ENCODE data around the gene RSU1.

- no peak for TF ChIP-seq POLR2A (IDR thresholded peaks at IDR 0.05)
- TF ChIP-seq, protein P1, sequence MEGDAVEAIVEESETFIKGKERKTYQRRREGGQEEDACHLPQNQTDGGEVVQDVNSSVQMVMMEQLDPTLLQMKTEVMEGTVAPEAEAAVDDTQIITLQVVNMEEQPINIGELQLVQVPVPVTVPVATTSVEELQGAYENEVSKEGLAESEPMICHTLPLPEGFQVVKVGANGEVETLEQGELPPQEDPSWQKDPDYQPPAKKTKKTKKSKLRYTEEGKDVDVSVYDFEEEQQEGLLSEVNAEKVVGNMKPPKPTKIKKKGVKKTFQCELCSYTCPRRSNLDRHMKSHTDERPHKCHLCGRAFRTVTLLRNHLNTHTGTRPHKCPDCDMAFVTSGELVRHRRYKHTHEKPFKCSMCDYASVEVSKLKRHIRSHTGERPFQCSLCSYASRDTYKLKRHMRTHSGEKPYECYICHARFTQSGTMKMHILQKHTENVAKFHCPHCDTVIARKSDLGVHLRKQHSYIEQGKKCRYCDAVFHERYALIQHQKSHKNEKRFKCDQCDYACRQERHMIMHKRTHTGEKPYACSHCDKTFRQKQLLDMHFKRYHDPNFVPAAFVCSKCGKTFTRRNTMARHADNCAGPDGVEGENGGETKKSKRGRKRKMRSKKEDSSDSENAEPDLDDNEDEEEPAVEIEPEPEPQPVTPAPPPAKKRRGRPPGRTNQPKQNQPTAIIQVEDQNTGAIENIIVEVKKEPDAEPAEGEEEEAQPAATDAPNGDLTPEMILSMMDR (IDR thresholded peaks at IDR 0.05 in 8 of 11, conservative IDR thresholded peaks at IDR 0.05 in 3 of 11): no peak
Measured at GRCh38 chr10:16674147-16674703, 143.0 kb downstream of the RSU1 start.

Measured in spleen (tissue), 7 donors.